ENCODE results near the gene UBFD1.
"Not testable (repeated sequence)": the region's sequence is repeated elsewhere in the genome, so short reads cannot be mapped to it uniquely, and the experiment has no call there.

Gene UBFD1

DNA sequence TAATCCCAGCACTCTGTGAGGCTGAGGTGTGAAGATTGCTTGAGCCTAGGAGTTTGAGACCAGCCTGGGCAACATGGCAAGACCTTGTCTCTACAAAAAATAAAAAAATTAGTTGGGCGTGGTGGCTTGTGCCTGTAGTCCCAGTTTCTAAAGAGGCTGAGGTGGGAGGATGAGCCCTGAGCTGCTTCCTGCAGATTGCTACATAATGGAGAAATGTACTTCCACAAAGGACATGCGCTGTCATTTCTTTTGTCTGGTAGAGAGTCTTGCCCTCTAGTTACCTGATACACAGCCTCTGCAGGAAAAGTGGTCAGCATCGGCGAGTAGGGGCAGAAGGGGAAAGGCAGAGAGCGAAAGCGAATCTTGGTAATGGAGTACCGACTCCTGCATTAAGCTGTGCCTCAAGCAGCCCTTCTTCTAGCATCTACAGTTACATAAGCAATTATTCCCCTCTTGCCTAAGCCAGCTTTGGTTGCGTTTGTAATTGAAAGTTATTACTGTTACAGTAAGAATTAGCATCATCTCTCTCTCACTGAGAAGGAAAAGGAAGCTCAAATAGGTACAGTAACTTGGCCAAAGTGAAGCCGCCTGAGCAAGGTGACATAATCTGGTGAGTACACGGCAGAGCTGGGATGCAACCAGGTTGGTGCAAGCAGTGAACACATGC is 28.8 kb upstream of the UBFD1 start:
- DNase-seq = no peak

DNA sequence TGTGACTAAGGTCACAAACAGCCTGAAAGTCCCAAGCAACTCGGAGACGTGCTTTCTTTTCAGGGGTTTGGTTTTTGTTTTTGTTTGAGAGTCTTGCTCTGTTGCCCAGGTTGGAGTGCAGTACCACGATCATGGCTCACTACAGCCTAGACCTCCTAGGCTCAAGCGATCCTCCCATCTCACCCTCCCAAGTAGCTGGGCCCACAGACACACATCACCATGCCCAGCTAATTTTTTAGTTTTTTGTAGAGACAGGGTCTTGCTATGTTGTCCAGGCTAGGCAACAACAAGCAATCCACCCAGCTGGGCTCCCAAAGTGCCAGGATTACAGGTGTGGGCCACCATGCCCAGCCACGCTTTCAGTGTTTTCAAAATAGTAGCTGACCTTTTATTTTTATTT is 27.5 kb upstream of the UBFD1 start:
- no peak for DNase-seq

DNA sequence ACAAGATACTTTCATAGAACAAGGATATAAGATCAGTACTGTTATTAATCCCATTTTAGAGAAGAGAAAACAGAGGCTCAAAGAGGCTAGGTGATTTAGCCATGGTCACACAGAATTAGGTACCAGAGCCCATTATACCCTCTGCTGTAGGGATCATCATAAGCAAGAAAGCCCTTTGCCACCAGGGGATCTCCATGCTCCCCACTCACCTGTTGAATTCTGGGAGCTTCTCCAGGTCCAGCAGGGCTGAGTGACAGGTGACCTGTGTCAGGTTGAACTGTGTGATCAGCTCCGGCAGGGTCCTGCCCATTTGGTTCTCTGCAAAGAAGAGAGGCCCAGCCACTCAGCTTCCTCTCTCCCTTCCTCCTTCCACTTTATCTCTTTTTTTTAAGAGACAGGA is 25.1 kb upstream of the UBFD1 start:
- DNase-seq = no peak

DNA sequence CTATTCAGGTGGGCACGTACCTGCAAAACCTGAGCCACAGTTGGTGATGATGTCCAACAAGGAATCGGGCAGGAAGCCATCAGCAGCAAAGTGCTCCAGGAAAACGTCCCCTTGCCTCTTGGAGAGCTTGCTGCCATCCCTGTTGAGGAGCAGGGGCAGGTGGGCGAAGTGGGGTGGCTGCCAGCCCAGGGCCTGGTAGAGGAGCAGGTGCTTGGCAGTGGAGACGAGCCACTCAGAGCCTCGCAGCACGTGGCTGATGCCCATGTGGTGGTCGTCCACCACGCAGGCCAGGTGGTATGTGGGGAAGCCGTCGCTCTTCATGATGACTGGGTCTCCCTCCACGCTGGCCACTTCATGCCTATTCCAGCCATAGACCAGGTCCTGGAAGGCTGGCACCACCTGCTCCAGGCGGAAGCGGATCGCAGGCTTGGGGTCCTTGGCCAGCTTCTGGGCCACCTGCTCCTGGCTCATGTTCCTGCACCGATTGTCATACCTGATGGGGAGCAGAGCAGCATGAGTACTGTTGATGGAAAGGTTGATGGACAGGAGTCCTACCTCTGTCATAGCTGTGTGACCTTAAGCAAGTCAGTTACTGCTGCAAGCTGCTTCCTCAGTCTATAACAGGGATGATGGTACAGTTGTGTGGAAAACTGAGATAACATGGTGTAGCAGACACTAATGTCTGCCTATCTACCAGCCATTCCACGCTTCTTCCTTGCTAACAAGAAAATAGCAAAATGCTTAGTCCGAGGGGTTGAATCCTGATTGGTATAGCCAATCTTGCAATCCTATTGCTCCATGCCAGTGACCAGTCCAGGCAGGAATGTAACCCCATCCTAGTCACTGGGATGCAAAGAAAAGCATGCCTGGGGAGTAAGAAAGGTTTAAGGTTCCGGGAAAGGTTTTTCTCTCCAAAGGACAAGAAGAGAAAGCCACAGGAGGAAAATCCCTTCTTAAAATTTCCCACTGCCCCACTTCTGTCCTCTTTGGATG is 22.4 kb upstream of the UBFD1 start:
- DNase-seq = no peak

DNA sequence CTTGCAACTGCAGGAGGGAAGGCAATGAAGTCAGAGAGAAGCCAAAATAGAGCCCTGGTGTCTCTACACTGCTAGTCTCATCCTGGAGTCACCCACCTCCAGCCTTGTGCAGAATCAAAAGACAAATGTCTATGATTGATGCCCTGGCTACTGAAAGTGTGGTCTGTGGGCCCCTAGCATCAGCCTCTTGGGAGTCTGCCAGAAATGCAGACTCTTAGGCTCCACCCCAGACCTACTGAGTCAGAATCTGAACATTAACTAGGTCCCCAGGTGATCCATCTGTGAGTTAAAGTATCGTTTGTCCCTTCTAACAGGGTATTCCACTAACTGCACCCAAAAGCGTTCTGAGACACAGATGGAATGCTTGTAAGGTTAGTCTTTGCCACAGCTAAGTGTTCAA is 21.6 kb upstream of the UBFD1 start:
- DNase-seq = no peak

DNA sequence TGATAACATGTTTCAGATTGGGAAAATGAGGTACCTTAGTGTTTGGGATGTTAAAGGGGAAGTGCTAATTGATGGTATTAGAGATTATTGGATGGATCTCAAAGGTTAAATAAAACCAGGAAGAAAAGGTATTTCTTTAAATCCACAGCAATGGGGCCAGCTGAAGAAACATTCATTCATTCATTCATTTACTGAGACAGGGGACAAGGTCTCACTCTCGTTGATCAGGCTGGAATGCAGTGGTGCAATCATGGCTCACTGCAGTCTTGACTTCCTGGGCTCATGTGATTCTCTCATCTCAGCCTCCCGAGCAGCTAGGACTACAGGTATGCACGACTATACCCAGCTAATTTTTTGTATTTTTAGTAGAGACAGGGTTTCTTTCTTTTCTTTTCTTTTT is 20.1 kb upstream of the UBFD1 start:
- DNase-seq = no peak

DNA sequence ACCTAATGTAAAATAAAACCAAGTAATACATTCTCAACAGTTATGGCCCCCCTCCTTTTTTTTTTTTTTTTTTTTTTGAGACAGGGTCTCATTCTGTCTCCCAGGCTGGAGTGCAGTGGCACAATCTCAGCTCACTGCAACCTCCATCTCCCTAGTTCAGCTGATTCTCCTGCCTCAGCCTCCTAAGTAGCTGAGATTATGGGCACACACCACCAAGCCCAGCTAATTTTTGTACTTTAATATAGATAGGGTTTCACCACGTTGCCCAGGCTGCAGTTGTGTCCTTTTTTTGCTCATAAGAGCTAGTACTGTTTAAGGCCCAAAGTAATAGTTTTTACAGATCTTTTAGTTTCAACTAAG is 18.6 kb upstream of the UBFD1 start:
- DNase-seq = no peak

DNA sequence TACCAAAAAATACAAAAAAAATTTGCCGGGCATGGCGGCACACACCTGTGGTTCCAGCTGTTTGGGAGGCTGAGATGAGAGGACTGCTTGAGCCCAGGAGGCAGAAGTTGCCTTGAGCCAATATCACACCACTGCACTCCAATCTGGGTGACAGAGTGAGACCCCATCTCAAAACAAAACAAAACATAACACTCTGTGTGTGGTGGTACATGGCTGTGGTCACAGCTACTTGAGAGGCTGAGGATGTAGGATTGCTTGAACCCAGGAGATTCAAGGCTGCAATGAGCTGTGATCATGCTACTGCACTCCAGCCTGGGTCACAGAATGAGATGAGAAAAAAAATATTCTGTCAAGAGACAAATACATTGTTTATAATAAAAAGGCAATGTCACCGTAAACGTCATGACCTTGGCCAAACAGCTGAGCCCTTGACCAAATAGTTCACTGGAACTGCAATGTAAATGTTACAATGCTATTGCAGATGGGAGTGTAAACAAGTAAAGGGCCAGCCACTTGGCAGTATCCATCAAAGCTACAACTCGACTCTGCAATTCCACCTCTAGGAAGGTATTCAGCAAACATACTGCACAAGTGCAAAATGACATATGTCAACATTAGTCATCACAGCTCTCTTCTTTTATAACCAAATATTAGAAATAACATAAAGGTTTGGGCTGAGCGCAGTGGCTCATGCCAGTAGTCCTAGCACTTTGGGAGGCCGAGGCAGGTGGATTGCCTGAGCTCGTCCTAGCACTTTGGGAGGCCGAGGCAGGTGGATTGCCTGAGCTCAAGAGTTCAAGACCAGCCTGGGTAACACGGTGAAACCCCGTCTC is 17.3 kb upstream of the UBFD1 start:
- DNase-seq = no peak

DNA sequence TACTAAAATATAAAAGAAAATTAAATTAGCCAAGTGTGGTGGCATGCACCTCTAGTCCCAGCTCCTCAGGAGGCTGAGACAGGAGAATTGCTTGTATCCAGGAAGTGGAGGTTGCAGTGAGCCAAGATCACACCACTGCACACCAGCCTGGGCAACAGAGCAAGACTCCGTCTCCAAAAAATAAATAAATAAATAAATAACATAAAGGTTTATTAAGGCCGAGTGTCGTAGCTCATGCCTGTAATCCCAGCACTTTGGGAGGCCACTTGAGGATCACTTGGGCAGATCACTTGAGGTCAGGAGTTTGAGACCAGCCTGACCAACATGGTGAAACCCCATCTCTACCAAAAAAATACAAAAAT is 16.7 kb upstream of the UBFD1 start:
- DNase-seq = not testable (repeated sequence)

DNA sequence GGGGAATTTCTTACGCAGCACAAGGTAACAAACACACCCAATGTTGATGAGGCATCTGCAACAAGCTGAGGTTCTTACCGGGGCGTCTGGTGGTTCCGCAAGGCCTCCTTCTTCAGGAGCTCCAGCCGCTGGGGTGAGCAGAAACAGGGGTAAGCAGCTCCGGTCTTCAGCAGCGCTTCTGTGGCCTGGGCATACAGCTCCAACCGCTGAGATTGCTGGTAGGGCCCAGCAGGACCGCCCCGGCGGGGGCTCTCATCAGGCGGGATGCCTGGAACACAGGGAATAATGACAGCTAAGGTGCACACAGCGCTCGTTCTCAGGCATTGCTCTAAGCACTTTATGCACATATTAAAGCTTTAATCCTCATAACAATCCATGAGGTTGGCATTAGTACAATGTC is 13.1 kb upstream of the UBFD1 start:
- no peak for DNase-seq

DNA sequence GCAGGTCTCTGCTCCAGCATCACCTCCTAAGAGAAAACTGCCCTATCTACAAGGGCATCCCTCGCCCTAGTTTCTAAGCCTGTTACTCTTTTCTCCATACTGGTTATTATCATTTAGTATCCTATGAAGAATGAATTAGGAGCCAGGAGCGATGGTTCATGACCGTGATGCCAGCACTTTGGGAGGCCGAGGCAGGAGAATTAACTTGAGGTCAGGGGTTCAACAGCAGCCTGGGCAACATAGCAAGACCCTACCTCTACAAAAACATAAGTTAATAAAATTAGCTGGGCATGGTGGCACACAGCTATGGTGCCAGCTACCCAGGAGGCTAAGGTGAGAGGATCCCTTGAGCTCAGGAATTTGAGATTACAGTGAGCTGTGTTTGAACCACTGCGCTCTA is 7.6 kb upstream of the UBFD1 start:
- no peak for DNase-seq

DNA sequence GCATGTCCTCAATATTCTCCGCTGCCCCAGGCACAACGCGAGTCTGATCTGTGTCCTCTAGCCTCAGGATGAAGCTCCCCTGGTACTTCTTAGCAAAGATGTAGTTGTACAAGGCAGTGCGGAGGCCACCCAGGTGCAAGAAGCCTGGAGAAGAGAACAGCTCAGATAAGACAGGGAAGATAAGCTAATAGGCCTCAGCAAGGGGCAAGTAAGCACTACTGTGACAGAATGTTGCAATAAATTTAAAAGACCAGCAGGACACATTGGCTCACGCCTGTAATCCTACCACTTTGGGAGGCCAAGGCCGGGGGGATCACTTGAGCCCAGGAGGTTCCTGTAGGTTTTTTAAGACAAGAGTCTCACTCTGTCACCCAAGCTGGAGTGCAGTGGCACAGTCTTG is 5.4 kb upstream of the UBFD1 start:
- DNase-seq = no peak

DNA sequence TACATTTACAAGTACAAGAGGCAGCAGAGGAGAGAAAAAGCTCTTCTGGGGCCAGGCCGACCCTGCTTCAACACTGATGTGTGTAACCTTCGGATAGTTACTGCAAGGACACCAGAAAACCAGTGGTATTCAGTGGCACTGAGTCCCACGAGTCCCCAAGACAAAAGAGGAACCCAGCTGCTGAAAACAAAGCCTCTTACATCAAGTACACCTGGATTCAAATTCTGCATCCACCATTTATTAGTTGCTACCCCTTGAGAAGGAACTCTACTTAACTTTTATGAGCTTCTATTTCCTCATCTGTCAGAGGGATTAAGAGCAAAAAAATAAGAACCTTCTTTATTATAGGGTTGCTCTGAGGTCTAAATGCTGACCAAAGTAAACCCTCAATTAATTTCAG is 3.0 kb upstream of the UBFD1 start:
- DNase-seq = no peak

DNA sequence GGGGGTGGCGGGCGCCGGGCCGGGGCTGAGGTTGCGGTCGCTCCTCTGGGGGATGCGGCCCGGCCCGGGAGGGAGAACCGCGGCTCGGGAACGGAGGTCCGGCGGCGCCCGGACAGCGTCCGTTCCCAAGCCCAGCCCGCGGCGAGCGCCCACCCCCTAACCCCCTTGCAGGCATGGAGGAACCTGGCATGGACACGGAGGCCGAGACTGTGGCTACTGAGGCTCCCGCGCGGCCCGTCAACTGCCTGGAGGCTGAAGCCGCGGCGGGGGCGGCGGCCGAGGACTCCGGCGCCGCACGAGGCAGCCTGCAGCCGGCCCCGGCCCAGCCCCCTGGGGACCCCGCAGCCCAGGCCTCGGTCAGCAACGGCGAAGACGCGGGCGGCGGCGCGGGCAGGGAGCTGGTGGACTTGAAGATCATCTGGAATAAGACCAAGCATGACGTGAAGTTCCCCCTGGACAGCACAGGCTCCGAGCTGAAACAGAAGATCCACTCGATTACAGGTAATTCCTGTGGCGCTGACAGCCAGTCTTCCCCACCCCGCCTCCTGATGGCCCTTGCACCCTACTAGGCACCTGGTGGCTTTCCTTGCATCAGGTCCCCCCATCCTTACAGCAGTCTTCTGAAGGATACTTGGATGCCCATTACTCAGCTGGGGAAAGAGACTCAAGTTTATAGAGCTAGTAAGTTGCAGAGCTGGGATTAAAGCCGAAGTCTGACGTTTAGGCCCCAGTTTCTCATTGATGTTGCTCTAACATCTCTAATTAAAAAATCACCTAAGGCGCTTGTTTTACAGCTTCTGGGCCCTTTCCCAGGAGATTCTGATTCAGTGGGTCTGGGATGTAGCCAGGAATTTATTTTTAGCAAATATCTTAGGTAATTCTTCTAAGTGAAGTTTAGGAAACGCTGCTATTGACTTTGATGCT is 514 bp downstream of the UBFD1 start:
- DNase-seq = peak; percentile 6

DNA sequence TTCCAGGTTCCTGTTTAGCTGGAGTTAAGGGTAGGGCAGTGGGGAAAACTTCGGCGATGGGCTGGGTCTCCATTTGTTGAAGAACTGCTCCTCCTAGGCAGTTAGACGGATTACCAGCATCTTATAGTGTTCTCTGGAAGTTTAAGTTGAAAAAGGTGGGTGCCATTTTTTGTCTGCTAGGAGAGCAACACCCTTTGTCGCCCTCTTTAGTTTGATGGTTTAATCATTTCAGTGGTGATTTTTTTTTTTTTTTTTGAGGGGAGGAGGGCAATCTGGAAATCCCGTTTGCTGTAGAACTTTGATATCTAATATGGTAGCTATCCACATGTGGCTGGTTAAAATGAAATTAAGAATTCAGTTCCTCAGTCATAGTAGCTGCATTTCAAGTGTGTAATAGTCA is 4.1 kb downstream of the UBFD1 start:
- DNase-seq = no peak

DNA sequence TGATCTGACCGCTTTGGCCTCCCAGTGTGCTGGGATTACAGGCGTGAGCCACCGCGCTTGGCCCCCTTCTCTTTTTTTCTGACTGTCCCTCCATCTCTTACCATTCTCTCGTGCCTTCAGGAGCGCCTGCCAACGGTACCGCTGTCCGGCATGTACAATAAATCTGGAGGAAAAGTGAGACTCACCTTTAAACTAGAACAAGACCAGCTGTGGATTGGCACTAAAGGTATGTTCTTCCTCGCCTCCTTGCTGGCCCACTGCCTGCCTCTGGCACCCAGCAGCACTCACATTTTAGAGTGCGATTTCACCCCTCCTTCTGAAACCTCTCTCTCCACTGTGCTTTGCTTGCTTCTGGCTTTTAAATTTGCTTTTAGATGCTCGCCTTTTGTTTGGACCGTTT is 5.0 kb downstream of the UBFD1 start:
- DNase-seq = no peak

DNA sequence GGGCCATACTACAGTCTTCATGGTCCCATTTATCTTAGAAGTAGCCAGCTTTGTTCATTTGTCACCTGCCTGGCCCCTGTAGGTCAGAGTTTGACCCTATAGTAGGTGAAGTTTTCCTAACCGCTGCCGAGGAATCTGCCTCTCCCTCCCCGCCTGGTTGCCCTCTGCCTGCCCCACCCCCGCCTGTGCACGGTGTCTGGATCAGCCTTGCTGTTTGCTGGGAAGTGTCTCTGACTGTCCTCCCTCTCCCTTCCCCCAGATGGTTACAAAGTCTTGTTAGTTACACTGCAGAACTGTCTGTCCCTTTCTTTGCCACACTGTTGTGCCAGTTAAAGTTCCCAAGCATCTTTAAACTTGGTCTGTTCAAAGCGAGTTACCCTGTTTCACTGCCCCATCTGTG is 5.7 kb downstream of the UBFD1 start:
- DNase-seq = no peak

DNA sequence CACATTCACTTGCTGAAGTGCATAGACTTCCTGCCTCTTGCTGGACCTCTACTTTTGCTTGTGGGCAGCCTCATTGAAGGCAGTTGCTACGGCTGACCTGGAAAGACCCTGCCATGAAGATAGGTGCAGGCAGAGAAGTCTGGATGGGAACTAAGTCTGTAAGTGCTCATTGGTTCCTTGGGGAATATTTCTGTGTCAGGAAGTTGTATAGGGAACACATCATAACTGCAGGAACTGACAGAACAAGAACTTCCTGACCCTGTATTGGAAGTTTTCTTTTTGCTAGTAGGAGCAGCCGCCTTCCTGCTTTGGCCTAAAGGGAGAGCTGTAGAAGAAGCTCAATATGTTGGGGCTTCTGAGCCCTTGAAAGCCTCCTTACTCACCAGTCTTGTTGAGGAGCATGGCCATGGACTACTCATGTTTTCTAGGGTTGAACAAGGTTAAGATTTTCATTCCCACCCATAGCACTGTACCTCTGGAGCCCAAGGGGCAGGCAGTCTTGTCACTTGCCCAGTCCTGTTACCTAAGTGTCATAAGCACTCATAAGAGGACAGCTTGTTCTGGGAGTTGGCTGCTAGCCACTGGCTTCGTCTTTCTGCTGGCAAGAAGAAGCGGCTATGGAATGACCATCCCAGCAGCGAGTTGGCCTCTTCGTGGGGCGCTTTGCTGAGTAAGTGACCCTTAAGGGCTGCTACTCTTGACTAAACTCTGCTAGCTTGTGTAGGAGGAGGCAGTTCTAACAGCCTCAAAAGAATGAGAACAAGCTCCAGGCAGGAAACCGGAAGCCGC is 7.2 kb downstream of the UBFD1 start:
- no peak for DNase-seq

DNA sequence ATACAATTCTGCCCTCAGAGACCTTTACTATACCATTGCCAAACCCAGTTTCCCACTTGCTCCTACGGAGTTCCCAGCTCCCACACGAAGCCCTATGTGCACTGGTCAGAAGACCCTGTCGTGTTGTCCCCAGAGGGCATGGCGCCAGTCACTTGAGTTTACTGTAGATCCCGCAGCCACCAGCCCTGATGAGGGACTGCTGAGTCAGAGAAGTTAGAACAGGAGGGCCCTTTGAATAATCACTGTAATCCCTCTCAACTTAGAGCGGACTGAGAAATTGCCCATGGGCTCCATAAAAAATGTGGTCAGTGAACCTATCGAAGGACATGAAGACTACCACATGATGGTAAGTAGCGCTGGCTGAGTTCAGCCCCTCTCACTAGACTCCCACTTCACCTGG is 9.2 kb downstream of the UBFD1 start:
- no peak for DNase-seq

DNA sequence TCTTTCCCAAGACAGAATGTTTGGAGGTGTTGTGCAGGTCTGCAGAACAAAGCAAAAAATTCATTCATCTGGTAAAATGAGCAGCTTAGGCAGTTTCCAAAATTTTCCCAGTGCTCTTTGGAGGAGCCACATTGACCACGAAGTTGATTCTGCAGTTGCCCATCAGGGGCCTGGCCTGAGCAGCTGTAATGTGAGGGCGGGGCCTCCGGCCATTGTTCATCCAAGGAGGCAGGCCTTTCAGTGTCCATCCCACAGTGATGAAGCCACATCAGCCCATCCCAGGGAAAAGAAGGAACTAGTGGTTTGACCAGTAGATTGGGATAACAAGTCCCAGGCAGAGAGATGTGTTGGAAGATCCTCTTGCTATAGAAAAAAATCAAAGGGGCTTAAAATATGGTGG is 10.1 kb downstream of the UBFD1 start:
- no peak for DNase-seq

DNA sequence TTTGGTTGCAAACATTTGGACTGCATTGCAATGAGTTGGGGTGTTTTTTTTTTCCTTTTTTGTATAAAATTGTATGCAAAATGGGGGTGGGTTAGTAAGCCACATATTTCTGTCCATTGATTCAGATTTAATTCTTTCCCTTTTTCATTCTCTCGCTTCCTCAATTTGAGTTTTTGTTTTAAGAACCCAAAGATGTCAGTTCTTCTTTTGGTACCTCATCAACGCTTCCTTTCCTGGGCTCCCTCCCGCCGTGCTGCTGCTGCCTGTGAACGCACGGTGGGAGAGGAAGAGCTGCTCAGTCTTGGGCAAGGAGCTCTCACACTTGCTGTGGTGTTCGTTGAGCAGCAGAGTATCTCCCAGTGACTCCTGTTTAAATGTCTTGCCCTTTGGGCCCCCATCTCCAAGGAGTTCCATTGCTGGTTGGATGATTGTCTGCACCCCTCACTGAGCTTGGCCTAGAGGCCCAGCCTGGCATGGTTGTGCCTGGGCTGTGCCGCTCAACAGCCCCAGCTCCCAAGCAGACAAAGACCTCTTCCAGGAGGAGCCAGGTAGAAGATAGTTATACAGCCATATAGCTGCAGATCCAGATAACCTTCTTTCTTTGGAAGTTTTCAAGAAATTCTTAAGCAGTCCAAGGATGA is 13.6 kb downstream of the UBFD1 start:
- no peak for DNase-seq
